Memory B cell (primary cell): ENCODE data around the gene SETMAR.
"Not testable (repeated sequence)": the region's sequence is repeated elsewhere in the genome, so short reads cannot be mapped to it uniquely, and the experiment has no call there.

Experiments
- ATAC-seq: fragments of 150-1000 bp; cut with Tn5 transposase; 2 replicates; pipeline ENCODE4 v1.10.0; 2021; ENCODE audit warnings: low read depth, mild to moderate bottlenecking, moderate library complexity
- DNase-seq, 2 donors: peaks; one replicate each; pipeline ENCODE4 v3.0.0; 2022; ENCODE audit warnings: low spot score in 2 of 2
- H3K27ac Mint-ChIP-seq: one replicate; pipeline ENCODE4 v1.8.0; 2022; ENCODE audit warnings: mild to moderate bottlenecking, moderate library complexity, mixed read lengths
- H3K27me3 Mint-ChIP-seq: one replicate; pipeline ENCODE4 v1.8.0; 2022; ENCODE audit warnings: mixed read lengths
- H3K36me3 Mint-ChIP-seq: one replicate; pipeline ENCODE4 v1.8.0; 2022; ENCODE audit warnings: mild to moderate bottlenecking, mixed read lengths
- H3K4me1 Mint-ChIP-seq: one replicate; pipeline ENCODE4 v1.8.0; 2022; ENCODE audit warnings: mixed read lengths
- H3K4me3 Mint-ChIP-seq: one replicate; pipeline ENCODE4 v1.8.0; 2022; ENCODE audit warnings: mild to moderate bottlenecking, moderate library complexity, mixed read lengths
- H3K9me3 Mint-ChIP-seq: one replicate; pipeline ENCODE4 v1.8.0; 2022; ENCODE audit warnings: mixed read lengths

The SETMAR gene

DNA sequence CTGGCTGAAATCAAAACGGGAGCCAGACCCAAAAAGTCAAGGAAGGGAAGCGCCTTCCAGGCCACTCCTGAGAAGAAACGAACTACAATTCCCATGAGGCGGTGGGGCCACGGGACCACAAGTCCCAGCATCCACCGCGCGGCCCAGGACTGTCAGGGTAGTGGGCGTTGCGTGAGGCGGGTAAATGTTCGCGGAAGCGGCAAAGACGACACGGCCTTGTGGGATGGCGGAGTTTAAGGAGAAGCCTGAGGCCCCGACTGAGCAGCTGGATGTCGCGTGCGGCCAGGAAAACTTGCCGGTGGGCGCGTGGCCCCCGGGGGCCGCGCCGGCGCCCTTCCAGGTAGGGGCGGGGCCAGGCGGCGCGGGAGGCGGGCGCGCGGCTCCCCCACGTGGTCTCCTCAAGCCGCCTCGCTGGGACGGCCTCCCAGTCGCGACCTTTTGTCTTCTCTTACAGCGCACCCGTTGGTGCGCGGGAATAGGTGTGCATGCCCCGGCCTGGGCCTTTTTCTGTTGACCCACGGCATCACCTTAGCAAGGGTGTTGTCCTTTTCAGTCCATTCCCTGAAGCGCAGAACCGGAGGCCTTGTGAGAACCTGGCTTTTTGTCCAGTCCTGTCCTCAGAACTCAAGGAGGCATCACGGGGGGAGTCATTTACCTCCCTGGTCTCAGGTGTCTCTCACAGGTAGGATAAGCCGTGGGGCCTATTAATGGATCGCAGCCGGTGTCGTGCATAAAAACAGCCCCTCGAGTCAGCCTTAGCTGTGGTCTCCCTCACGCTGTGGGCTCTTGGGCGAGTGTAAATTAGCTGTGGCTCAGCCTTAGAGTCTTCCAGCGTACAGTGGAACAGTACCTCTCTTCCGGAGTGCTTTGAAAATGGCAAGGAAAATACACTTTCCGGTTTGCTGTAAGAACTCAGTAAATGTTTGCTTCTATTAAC lies at the start of gene SETMAR:
Gene SETMAR, plus strand, starts transcription at position 183 of the 937 bp plus-strand sequence. Its CDS starts 2 bp downstream, at position 185.
- ATAC-seq (peak; percentile 94), DNase-seq (peak; percentile 73 to 83)
- no peaks in the 10 kb centered on the region for H3K27me3 Mint-ChIP-seq
- peak within 1 kb of the TSS; percentile 90 for H3K27ac Mint-ChIP-seq
- peaks cover 3% of the 10 kb centered on the region for H3K4me1 Mint-ChIP-seq
- peak within 1 kb of the TSS; percentile 99 for H3K4me3 Mint-ChIP-seq
- H3K36me3 Mint-ChIP-seq, result no peaks in the 10 kb centered on the region
- no peaks in the 10 kb centered on the region for H3K9me3 Mint-ChIP-seq

DNA sequence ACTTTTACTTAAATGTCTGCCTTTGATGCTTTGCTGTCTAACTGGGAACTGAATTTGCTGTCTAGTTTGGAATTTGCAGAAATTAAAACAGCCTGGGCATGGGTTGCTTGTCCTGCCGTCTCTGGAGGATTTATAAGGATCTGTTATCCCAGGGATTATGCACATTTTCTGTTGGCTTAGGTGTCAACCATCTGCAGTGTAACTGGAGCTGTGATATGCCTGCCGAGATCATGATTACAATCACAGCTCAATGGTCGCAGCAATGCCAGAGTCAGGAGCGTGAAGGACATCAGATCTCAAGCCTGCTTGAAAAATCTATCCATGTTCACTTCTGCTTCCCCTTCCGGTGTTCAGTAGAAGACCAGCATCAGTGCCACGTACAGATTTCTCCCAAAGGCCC lies 41.8 kb upstream of the SETMAR start:
- H3K36me3 Mint-ChIP-seq, result no peaks in the 10 kb centered on the region
- no peak overlapping the region for H3K4me3 Mint-ChIP-seq
- H3K9me3 Mint-ChIP-seq, result no peaks in the 10 kb centered on the region
- H3K27me3 Mint-ChIP-seq, result no peaks in the 10 kb centered on the region
- H3K27ac Mint-ChIP-seq, result no peak overlapping the region
- ATAC-seq, result no peak
- H3K4me1 Mint-ChIP-seq, result no peaks in the 10 kb centered on the region
- no peak for DNase-seq

DNA sequence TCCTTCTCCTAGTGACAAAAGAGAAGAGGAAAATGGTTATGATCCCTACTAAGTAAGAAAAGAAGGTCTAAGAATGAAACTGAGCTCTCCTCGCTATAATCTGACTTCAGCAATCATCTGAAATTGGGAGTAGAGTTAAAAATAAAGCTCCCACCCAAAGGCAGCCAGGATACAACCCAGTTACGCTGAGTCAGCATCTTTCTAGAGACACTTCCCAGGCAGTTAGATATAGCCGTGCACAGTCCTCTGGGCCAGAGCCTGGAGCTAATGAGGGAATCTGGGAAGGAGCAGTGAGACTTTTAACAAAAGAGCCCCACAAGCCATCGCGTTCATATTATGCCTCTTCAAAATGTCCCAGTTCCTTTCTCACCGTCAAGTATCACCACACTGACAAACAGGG lies 39.1 kb upstream of the SETMAR start:
- Mint-ChIP-seq H3K27ac (no peak overlapping the region), H3K36me3 (peaks cover 2% of the 10 kb centered on the region), H3K4me3 (no peak overlapping the region), H3K9me3 (no peaks in the 10 kb centered on the region), H3K27me3 (no peaks in the 10 kb centered on the region), H3K4me1 (no peaks in the 10 kb centered on the region)
- ATAC-seq, result no peak
- no peak for DNase-seq

DNA sequence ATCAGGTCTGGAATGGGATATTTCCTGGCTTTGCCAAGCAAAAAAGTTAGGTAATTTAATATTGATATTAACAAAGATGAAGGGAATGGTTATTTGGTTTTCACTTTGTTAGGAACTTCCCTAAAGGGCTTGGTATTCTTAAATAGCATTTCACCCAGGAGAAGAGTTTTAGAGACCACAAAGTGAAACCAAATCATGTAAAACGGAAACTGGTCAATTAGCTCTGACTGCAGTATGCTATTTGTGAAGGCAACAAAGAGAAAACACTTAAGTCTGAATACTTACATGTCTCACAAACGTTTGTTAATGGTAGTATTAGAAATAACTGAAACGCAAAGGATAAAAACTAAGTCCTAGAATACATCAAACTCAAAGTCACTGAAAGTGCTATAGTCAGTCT lies 32.4 kb upstream of the SETMAR start:
- Mint-ChIP-seq H3K36me3 (peaks cover 2% of the 10 kb centered on the region), H3K27me3 (no peaks in the 10 kb centered on the region), H3K27ac (peak overlapping the region; percentile 0), H3K9me3 (no peaks in the 10 kb centered on the region), H3K4me1 (peaks cover 6% of the 10 kb centered on the region), H3K4me3 (peak overlapping the region; percentile 27)
- ATAC-seq, result peak; percentile 66
- no peak for DNase-seq

DNA sequence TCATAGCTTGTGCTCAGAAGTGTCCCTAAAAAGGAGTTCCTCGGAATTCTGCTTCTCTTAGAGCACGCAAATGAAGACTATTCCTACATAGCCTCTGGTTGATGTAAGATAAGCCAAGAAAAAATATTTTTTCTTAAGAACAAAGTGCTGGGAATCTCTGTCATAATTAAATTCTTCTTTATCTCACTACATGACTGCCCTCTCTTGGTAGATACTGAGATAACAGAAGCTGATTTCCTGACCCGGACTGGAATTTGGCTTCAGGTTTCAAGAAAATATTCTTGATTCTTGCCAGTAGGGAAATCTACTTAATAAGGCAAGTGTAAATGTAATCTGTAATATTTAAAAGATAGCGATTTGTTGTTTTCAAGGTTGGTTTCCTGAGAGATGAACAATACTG lies 31.3 kb upstream of the SETMAR start:
- no peak for ATAC-seq
- H3K4me1 Mint-ChIP-seq, result peaks cover 6% of the 10 kb centered on the region
- H3K9me3 Mint-ChIP-seq, result no peaks in the 10 kb centered on the region

DNA sequence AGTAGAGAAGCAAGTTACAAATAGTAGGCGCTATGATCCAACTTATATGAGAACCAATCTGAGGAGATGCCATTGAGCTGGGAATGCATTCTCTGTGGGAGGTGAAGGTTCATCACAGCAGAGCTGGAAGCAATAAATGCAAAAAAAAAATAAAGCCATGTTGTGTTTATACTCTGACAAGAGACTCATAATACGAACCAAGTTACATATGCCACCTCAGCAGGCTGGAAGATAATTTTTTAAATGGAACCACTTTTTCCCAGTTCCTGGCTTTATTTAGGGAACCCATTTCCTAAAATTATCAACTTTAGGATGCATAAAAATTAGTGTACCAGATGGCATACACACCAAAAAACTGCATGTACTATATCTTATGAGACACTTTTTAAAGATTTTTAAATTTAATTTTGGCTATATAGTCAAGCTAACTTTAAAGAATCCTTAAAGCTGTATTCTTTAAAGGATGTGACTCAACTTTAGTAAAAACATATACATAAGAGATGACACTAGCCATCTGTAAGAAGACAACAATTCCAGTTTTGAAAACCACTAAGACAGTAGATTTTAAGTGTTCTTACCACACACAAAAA lies 23.6 kb upstream of the SETMAR start:
- Mint-ChIP-seq H3K27me3 (no peaks in the 10 kb centered on the region), H3K27ac (no peak overlapping the region), H3K4me3 (no peak overlapping the region), H3K36me3 (no peaks in the 10 kb centered on the region), H3K4me1 (no peaks in the 10 kb centered on the region), H3K9me3 (no peaks in the 10 kb centered on the region)
- no peak for ATAC-seq
- no peak for DNase-seq

More for the DNA sequence above, 31.3 kb upstream of the SETMAR start:
- H3K4me3 Mint-ChIP-seq, result no peak overlapping the region
- DNase-seq, result peak in 1 of 2 donors; percentile 31
- no peaks in the 10 kb centered on the region for H3K27me3 Mint-ChIP-seq
- H3K36me3 Mint-ChIP-seq, result peaks cover 2% of the 10 kb centered on the region
- H3K27ac Mint-ChIP-seq, result no peak overlapping the region

DNA sequence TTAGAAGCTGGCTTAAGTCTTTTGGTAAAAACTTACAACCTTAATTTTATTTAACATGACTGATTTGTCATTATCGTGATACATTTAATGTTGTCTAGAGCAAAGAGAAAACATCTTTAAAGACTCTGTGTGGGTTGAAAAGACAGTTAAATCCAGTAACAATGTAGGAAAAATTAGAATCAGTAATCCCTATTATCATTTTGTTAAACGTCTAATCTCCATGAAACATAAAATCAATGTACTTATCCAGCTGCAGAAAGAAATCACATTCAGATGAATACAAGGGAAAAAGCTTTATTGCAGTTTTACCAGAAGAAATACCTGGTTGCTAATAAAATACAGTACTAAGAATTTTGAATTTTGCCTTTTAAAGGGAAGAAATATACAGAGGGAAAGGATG lies 21.2 kb upstream of the SETMAR start:
- H3K36me3 Mint-ChIP-seq, result no peaks in the 10 kb centered on the region

DNA sequence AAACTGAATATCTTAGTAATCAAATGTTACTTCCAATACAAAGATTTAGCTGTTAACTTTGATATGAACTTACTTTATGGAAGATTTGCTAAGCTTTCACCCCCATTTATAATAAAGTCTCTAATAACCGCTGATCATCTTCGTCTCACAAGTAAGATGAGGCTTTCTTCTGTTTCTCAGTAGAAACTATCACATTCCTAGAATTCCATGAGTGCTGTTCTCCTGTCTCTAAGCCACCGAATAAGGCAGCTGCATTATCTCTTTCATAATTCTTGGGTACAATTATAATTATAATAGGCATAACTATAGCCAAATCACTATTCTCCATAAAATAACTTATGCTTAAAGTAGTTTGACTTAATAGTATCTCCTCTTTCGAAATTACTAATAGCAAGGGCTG lies 18.3 kb upstream of the SETMAR start:
- Mint-ChIP-seq H3K4me1 (no peaks in the 10 kb centered on the region), H3K4me3 (no peak overlapping the region), H3K27ac (no peak overlapping the region), H3K27me3 (peaks cover 2% of the 10 kb centered on the region), H3K9me3 (no peaks in the 10 kb centered on the region), H3K36me3 (no peaks in the 10 kb centered on the region)
- ATAC-seq, result no peak
- no peak for DNase-seq

More for the DNA sequence above, 21.2 kb upstream of the SETMAR start:
- no peak overlapping the region for H3K27ac Mint-ChIP-seq
- no peaks in the 10 kb centered on the region for H3K4me1 Mint-ChIP-seq
- ATAC-seq (no peak), DNase-seq (no peak)
- H3K9me3 Mint-ChIP-seq, result no peaks in the 10 kb centered on the region
- H3K27me3 Mint-ChIP-seq, result no peaks in the 10 kb centered on the region
- no peak overlapping the region for H3K4me3 Mint-ChIP-seq

DNA sequence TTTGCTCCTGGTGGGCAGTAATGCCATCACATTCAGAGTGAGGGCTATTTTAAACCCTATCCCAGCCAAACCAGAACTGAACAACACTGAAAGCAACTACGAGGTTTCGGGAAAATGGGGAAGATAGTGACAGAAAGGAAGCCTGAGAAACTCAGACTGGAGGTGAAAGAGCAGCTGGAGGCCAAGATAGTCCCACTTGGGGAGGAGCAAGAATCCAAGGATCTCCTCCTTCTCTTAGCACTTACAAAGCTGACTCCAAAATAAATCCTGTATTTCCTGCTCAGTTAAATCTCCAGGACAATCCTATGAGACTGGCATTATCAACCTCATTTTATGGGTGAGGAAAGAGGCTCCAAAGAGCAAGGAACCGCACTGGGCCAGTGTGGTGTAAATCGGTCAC lies 14.1 kb upstream of the SETMAR start:
- H3K36me3 Mint-ChIP-seq, result no peaks in the 10 kb centered on the region
- ATAC-seq, result no peak
- H3K4me1 Mint-ChIP-seq, result no peaks in the 10 kb centered on the region
- H3K27me3 Mint-ChIP-seq, result peaks cover 2% of the 10 kb centered on the region
- no peak for DNase-seq
- H3K27ac Mint-ChIP-seq, result no peak overlapping the region
- H3K4me3 Mint-ChIP-seq, result no peak overlapping the region
- no peaks in the 10 kb centered on the region for H3K9me3 Mint-ChIP-seq

DNA sequence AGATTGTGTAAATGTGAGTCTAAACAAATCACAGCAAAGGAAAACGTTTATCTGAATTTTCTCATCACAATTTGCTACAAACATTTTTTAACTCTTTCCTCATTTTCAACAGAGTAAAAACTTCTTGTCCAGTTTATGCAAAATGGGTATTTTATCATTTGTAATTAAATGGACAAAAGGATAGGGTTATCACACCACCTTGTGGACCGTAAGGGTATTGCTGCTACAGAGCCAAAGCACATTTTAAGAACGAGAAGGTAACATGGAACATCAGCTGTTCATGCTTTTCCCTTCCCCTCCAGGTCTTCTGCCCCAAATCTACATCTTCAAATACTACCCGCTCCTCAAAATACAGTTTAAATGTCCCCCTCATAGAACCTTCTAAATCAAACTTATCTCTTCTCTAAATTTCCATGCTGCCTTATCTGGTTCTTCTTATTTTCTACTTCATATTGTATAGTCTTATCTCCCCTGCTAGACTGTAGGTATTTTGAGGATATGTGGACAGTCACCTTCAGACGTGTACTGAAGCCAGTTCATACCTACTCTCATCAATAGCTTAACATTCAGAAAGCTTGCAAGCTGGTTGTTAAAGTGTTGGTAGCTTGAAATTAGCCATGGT lies 12.8 kb upstream of the SETMAR start:
- ATAC-seq (peak; percentile 39), DNase-seq (peak; percentile 31 to 43)
- Mint-ChIP-seq H3K4me3 (no peak overlapping the region), H3K9me3 (no peaks in the 10 kb centered on the region), H3K36me3 (no peaks in the 10 kb centered on the region), H3K4me1 (no peaks in the 10 kb centered on the region), H3K27me3 (peaks cover 2% of the 10 kb centered on the region), H3K27ac (no peak overlapping the region)

DNA sequence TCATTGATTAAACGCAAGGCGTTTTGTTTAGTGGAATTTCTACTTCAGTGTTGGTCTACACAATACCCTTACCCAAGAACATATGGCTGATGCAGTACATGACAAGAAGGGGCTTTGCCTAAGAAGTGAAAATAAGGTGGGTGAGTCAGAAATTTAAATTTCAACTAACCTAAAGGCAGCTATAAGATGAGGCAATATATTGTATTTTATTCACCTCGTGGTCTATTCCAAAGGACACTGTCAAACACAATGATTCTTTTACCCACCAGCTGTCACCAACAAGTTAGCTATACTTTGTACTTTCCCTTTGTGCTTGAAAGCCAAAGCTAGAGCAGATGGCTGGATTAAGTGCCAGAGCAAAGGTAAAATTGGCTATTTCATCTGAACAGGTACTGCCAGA lies 10.9 kb upstream of the SETMAR start:
- Mint-ChIP-seq H3K9me3 (no peaks in the 10 kb centered on the region), H3K4me1 (no peaks in the 10 kb centered on the region), H3K36me3 (no peaks in the 10 kb centered on the region), H3K27me3 (peaks cover 2% of the 10 kb centered on the region), H3K27ac (no peak overlapping the region), H3K4me3 (no peak overlapping the region)
- ATAC-seq, result no peak
- DNase-seq, result no peak

DNA sequence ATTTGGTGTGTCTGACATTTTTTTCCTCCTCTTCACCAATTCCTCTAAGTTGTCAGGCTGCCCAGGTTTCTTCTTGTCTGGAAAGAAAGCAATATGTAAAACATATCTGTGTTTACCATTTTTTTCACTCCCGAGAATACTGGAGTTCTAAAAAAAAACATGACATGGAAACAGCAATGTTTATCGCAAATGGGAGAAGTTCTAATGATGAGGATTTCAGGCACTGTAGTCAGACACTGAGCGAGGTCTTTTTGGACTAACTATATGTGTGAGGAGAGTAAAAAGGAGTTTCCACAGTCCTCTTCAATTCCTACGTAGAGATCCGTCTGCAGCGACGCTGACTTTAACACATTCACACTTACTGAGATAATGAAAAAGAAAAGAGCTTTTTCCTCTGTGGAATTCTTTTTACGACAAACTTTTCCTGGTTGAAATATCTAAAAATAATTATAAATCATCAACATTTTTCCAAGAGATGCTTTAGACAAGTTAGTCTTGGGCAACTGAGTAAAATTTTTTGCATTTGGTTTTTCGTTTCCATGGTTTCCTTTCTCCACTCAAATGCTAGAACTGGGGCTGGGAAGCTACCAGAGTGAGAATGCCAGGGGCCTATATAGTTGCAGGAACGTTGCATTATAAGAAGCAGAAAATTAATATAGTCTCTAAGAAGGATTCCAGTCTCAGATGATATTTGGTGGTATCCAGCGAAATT lies 8.4 kb upstream of the SETMAR start:
- Mint-ChIP-seq H3K4me3 (no peak overlapping the region), H3K27me3 (peaks cover under 1% of the 10 kb centered on the region), H3K27ac (no peak overlapping the region), H3K4me1 (no peaks in the 10 kb centered on the region), H3K36me3 (no peaks in the 10 kb centered on the region), H3K9me3 (no peaks in the 10 kb centered on the region)
- ATAC-seq, result no peak
- no peak for DNase-seq

DNA sequence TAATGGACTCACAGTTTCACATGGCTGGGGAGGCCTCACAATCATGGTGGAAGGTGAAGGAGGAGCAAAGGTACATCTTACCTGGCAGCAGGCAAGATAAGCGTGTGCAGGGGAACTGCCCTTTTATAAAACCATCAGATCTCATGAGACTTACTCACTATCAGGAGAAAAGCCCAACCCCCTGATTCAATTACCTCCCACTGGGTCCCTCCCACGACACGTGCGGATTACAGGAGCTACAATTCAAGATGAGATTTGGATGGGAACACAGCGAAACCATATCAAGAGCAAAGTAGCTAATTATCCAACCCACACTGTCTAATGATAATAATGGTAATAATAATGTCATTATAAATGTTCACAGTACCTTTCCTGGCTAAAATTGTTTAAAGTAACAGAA lies 6.7 kb upstream of the SETMAR start:
- not testable (repeated sequence) for H3K4me3 Mint-ChIP-seq, H3K27ac Mint-ChIP-seq, H3K9me3 Mint-ChIP-seq, H3K27me3 Mint-ChIP-seq, H3K36me3 Mint-ChIP-seq, H3K4me1 Mint-ChIP-seq, ATAC-seq, DNase-seq

DNA sequence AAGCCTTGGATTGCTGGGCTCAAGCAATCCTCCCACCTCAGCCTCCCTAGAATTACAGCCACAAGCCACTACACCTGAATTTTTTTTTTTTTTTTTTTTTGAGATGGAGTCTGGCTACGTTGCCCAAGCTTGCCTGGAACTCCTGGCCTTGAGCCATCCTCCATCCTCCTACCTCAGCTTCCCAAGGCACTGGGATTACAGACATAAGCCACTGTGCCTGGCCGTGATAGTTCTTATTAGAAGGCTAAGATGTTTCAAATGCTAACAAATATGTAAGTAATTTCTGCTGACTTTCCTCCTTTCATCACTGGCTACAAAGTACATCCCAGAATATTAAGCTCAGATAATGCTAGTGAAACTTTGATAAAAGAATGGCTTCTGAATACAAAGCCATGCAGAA lies 5.7 kb upstream of the SETMAR start:
- Mint-ChIP-seq H3K4me1 (no peaks in the 10 kb centered on the region), H3K27me3 (no peaks in the 10 kb centered on the region), H3K4me3 (no peak overlapping the region), H3K9me3 (no peaks in the 10 kb centered on the region), H3K27ac (no peak overlapping the region), H3K36me3 (no peaks in the 10 kb centered on the region)
- ATAC-seq (no peak), DNase-seq (no peak)
